Cardiac muscle cell (in vitro differentiated cells and primary cell): ENCODE measurements around the gene NEK7. TPM values are rescaled to one million over a fixed set of nuclear protein-coding genes. Genes with fewer than 3 reads are reported as not detected.
"Not testable (repeated sequence)": the region's sequence is repeated elsewhere in the genome, so short reads cannot be mapped to it uniquely, and the experiment has no call there.

ENCODE experiments used
- DNase-seq, 2 donors: peaks; one replicate each; pipeline versions ENCODE4 v3.0.0 to v3.0.0-alpha.2; 2010 to 2017; ENCODE audit warnings: low read depth in 1 of 2, low spot score in 1 of 2
- H3K27ac ChIP-seq: fragments of 200-600 bp; sonication (generic); 2 replicates; pipeline ENCODE4 v1.5.1; 2016
- H3K27me3 ChIP-seq: fragments of 200-600 bp; sonication (generic); 2 replicates; pipeline ENCODE4 v1.6.0; 2016; ENCODE audit warnings: control low read depth
- H3K36me3 ChIP-seq: fragments of 200-600 bp; sonication (generic); 2 replicates; pipeline ENCODE4 v1.5.1; 2016; ENCODE audit warnings: control low read depth
- H3K4me1 ChIP-seq: fragments of 200-600 bp; sonication (generic); 2 replicates; pipeline ENCODE4 v1.8.1; 2017; ENCODE audit warnings: low read depth, mild to moderate bottlenecking, mixed run types
- H3K4me3 ChIP-seq: fragments of 200-600 bp; sonication (generic); 2 replicates; pipeline ENCODE4 v1.5.1; 2016; ENCODE audit warnings: mild to moderate bottlenecking
- H3K9me3 ChIP-seq: fragments of 200-600 bp; sonication (generic); 2 replicates; pipeline ENCODE4 v1.5.1; 2017; ENCODE audit warnings: low read depth, mild to moderate bottlenecking, control low read depth
- CTCF ChIP-seq: IDR thresholded peaks from 2 replicates; pipeline ENCODE4 v1.5.1; 2012; ENCODE audit warnings: low read depth, mild to moderate bottlenecking, low read length
- polyA plus RNA-seq: library from polyadenylated mRNA; unstranded; fragments of >200 nt; fragmentation: Nextera tagmentation; extraction: Ambion mirVana; gene quantifications from 2 replicates; pipeline ENCODE4 v1.2.1, GENCODE V29; 2016
- total RNA-seq: library from RNA; depleted of rRNA; stranded (reverse); fragments of >200 nt; gene quantifications from 2 replicates; pipeline ENCODE4 v1.2.3, GENCODE V29; 2016

The NEK7 gene
- total and polyA plus RNA-seq, 2 experiments from 2014 or later: 46.1 to 63.1 TPM

- no peak overlapping the region for H3K4me3 ChIP-seq
- H3K27ac ChIP-seq: no peak overlapping the region
- no peak for TF ChIP-seq CTCF
- no peaks in the 10 kb centered on the region for H3K36me3 ChIP-seq
- no peak for DNase-seq
- H3K27me3 ChIP-seq: no peaks in the 10 kb centered on the region
- no peaks in the 10 kb centered on the region for H3K4me1 ChIP-seq
- no peaks in the 10 kb centered on the region for H3K9me3 ChIP-seq
These were observed 54.9 kb downstream of the NEK7 start for GRCh38 chr1:198211696-198212095.

- no peak for TF ChIP-seq CTCF
- no peaks in the 10 kb centered on the region for H3K27me3 ChIP-seq
- DNase-seq: no peak
- H3K36me3 ChIP-seq: no peaks in the 10 kb centered on the region
- no peaks in the 10 kb centered on the region for H3K9me3 ChIP-seq
- H3K4me3 ChIP-seq: no peak overlapping the region
- no peaks in the 10 kb centered on the region for H3K4me1 ChIP-seq
- H3K27ac ChIP-seq: no peak overlapping the region
These were observed 55.3 kb downstream of the NEK7 start for GRCh38 chr1:198212126-198212525.

DNA sequence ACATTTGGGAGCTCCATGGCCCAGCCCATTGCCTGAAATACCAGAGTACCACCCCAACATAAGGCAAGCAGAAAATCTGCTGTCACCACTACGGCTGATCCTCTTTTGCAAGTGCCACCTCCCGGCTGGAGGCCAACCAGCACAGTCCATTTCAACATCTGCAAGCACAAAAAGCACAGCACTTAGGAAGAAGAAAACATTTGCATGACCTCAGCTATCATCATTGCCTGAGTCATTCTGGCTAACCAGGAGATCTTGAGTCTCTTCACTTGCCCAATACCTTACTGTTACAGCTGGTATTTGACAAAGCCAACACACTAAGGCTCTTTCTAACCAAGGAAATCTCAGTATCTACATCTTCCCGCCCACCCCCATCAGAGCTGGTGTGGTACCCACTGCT is 55.9 kb downstream of the NEK7 start:
- no peaks in the 10 kb centered on the region for H3K4me1 ChIP-seq
- no peak overlapping the region for H3K4me3 ChIP-seq

GRCh38 chr1:198214924-198215323 is 58.1 kb downstream of the NEK7 start:
- Histone ChIP-seq H3K27ac (no peak overlapping the region), H3K27me3 (no peaks in the 10 kb centered on the region), H3K4me3 (no peak overlapping the region), H3K9me3 (no peaks in the 10 kb centered on the region), H3K4me1 (no peaks in the 10 kb centered on the region), H3K36me3 (no peaks in the 10 kb centered on the region)
- no peak for TF ChIP-seq CTCF
- DNase-seq: no peak

More for the DNA sequence above, 55.9 kb downstream of the NEK7 start:
- no peak for TF ChIP-seq CTCF
- Histone ChIP-seq H3K27me3 (no peaks in the 10 kb centered on the region), H3K9me3 (no peaks in the 10 kb centered on the region), H3K27ac (no peak overlapping the region), H3K36me3 (no peaks in the 10 kb centered on the region)
- DNase-seq: peak in 1 of 2 donors; percentile 91

DNA sequence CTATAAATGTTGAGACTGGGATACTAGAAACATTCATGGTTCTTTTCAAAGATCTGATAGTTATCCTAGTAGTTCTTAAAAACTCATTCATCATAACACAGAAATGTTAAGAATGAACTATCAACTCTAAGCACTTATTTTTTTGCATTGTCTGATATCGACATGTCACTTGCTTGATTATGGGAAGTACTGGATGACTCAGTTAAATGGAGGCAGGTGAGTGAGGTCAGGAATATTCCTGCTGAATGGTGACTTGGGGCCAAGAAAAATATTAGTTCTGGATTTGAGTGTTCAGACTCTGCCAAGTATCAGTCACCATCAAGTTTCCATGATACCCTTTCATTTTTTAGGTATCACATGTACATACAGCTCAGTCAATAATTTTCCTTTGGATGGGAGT is 63.6 kb downstream of the NEK7 start:
- no peak for TF ChIP-seq CTCF
- peak in 1 of 2 donors; percentile 52 for DNase-seq

GRCh38 chr1:198227010-198227409 is 70.2 kb downstream of the NEK7 start:
- not testable (repeated sequence) for H3K36me3 ChIP-seq, DNase-seq, H3K4me3 ChIP-seq, H3K9me3 ChIP-seq, H3K27ac ChIP-seq, H3K27me3 ChIP-seq, H3K4me1 ChIP-seq

More for the DNA sequence above, 63.6 kb downstream of the NEK7 start:
- Histone ChIP-seq H3K27ac (no peak overlapping the region), H3K36me3 (no peaks in the 10 kb centered on the region), H3K27me3 (no peaks in the 10 kb centered on the region), H3K9me3 (no peaks in the 10 kb centered on the region), H3K4me3 (no peak overlapping the region), H3K4me1 (no peaks in the 10 kb centered on the region)

GRCh38 chr1:198227454-198227853 is 70.7 kb downstream of the NEK7 start:
- H3K27ac ChIP-seq, H3K4me1 ChIP-seq, H3K27me3 ChIP-seq, H3K9me3 ChIP-seq, H3K36me3 ChIP-seq, DNase-seq, H3K4me3 ChIP-seq: not testable (repeated sequence)
